B cell (primary cell): ENCODE data around the gene ACTN1.

Experiments used
- CTCF ChIP-seq: fragments of 200-600 bp; IDR thresholded peaks from one replicate; pipeline ENCODE4 v1.8.0; 2022; ENCODE audit warnings: antibody characterized with exemption, mild to moderate bottlenecking
- EZH2 ChIP-seq: IDR thresholded peaks from 2 replicates; pipeline ENCODE4 v1.6.1; 2012; ENCODE audit warnings: borderline replicate concordance, low read depth, mild to moderate bottlenecking, moderate library complexity, low read length; ENCODE audit not compliant: insufficient read depth, poor library complexity, severe bottlenecking

GRCh38 chr14:68974759-68975347, 4.2 kb downstream of the ACTN1 start:
- no peak for TF ChIP-seq CTCF
- TF ChIP-seq EZH2 = no peak
